Mesenchymal stem cell (in vitro differentiated cells and primary cell): Measurements from ENCODE around the gene MTA3.

Experiments
- DNase-seq: peaks from one replicate; pipeline ENCODE4 v3.0.0-alpha.2; 2013
- H2AFZ ChIP-seq: one replicate; pipeline ENCODE4 v1.6.1; 2013; ENCODE audit warnings: low read depth, mild to moderate bottlenecking, control low read depth, inconsistent platforms, low read length, moderate library complexity
- H2AK5ac ChIP-seq: 2 replicates; pipeline ENCODE4 v1.6.1; 2013; ENCODE audit warnings: low read length, moderate library complexity, mild to moderate bottlenecking, inconsistent platforms; ENCODE audit not compliant: severe bottlenecking
- H2BK120ac ChIP-seq: one replicate; pipeline ENCODE4 v1.6.1; 2013; ENCODE audit warnings: low read depth, mild to moderate bottlenecking, inconsistent platforms, low read length, moderate library complexity
- H2BK12ac ChIP-seq, 2 experiments: one replicate each; pipeline ENCODE4 v1.6.1; 2013; ENCODE audit warnings: inconsistent platforms in 2 of 2, low read length in 2 of 2, mild to moderate bottlenecking in 2 of 2, moderate library complexity in 2 of 2, control low read depth in 1 of 2
- H2BK15ac ChIP-seq: one replicate; pipeline ENCODE4 v1.6.1; 2013; ENCODE audit warnings: mild to moderate bottlenecking, low read depth, inconsistent platforms; ENCODE audit not compliant: poor library complexity, severe bottlenecking
- H2BK5ac ChIP-seq: 2 replicates; pipeline ENCODE4 v1.6.1; 2013; ENCODE audit warnings: low read depth, mild to moderate bottlenecking, low read length, control low read depth, inconsistent platforms; ENCODE audit not compliant: poor library complexity, severe bottlenecking
- H3K14ac ChIP-seq, 2 experiments: one replicate each; pipeline ENCODE4 v1.6.1; 2013; ENCODE audit warnings: inconsistent platforms in 2 of 2, low read length in 2 of 2, control low read depth in 1 of 2, mild to moderate bottlenecking in 1 of 2, moderate library complexity in 1 of 2
- H3K18ac ChIP-seq, 2 experiments: one replicate each; pipeline ENCODE4 v1.6.1; 2013; ENCODE audit warnings: inconsistent platforms in 2 of 2, low read length in 2 of 2, control low read depth in 1 of 2, low read depth in 1 of 2, mild to moderate bottlenecking in 1 of 2
- H3K23ac ChIP-seq, 2 experiments: one replicate each; pipeline ENCODE4 v1.6.1; 2013; ENCODE audit warnings: inconsistent platforms in 2 of 2, low read length in 2 of 2, mild to moderate bottlenecking in 2 of 2, moderate library complexity in 2 of 2, control low read depth in 1 of 2
- H3K27ac ChIP-seq: 2 replicates; pipeline ENCODE4 v1.5.1; 2013; ENCODE audit warnings: mild to moderate bottlenecking, moderate library complexity, low read length, control low read depth, inconsistent platforms; ENCODE audit not compliant: poor library complexity, severe bottlenecking
- H3K27me3 ChIP-seq, 2 experiments: 2 replicates each; pipeline versions ENCODE4 v1.6.1 to v1.7.0; 2013; ENCODE audit warnings: low read length in 2 of 2, mild to moderate bottlenecking in 2 of 2, moderate library complexity in 2 of 2, control low read depth in 1 of 2, inconsistent platforms in 1 of 2; ENCODE audit not compliant: control insufficient read depth in 1 of 2, insufficient read depth in 1 of 2
- H3K36me3 ChIP-seq, 2 experiments: 2 replicates each; pipeline versions ENCODE4 v1.6.1 to v1.7.0; 2013; ENCODE audit warnings: low read length in 2 of 2, control low read depth in 1 of 2, inconsistent platforms in 1 of 2, low read depth in 1 of 2, mild to moderate bottlenecking in 1 of 2; ENCODE audit not compliant: insufficient read depth in 2 of 2, control insufficient read depth in 1 of 2
- H3K4ac ChIP-seq, 2 experiments: one replicate each; pipeline ENCODE4 v1.6.1; 2013; ENCODE audit warnings: inconsistent platforms in 2 of 2, low read length in 2 of 2, mild to moderate bottlenecking in 2 of 2, moderate library complexity in 2 of 2, control low read depth in 1 of 2, low read depth in 1 of 2
- H3K4me1 ChIP-seq: 2 replicates; pipeline ENCODE4 v1.6.1; 2013; ENCODE audit warnings: low read depth, low read length, control low read depth; ENCODE audit not compliant: control insufficient read depth, insufficient read depth
- H3K4me2 ChIP-seq: 2 replicates; pipeline ENCODE4 v1.6.1; 2013; ENCODE audit warnings: low read length, mild to moderate bottlenecking, inconsistent platforms; ENCODE audit not compliant: poor library complexity, severe bottlenecking
- H3K4me3 ChIP-seq, 2 experiments: 2 replicates each; pipeline versions ENCODE4 v1.5.1 to v1.7.0; 2013; ENCODE audit warnings: low read length in 2 of 2, mild to moderate bottlenecking in 2 of 2, control low read depth in 1 of 2, low read depth in 1 of 2; ENCODE audit not compliant: insufficient read depth in 1 of 2
- H3K79me1 ChIP-seq: replicated peaks from 2 replicates; pipeline ENCODE4 v1.6.1; 2013; ENCODE audit warnings: mild to moderate bottlenecking, control low read depth, low read length, inconsistent platforms; ENCODE audit not compliant: poor library complexity, severe bottlenecking
- H3K9ac ChIP-seq: 2 replicates; pipeline ENCODE4 v1.7.0; 2013; ENCODE audit warnings: mild to moderate bottlenecking, low read length, moderate library complexity
- H3K9me3 ChIP-seq: 2 replicates; pipeline ENCODE4 v1.7.0; 2013; ENCODE audit warnings: mild to moderate bottlenecking, low read length; ENCODE audit not compliant: control insufficient read depth
- H4K8ac ChIP-seq: one replicate; pipeline ENCODE4 v1.6.1; 2013; ENCODE audit warnings: inconsistent platforms, mild to moderate bottlenecking, low read length, moderate library complexity
- H4K91ac ChIP-seq: one replicate; pipeline ENCODE4 v1.6.1; 2013; ENCODE audit warnings: mild to moderate bottlenecking, low read length, inconsistent platforms
- WGBS: methylation state at CpG from one replicate; pipeline ENCODE4 v1.1.7; 2013; ENCODE audit warnings: mixed read lengths; 5-methylcytosine and 5-hydroxymethylcytosine counted together

The MTA3 gene

DNA sequence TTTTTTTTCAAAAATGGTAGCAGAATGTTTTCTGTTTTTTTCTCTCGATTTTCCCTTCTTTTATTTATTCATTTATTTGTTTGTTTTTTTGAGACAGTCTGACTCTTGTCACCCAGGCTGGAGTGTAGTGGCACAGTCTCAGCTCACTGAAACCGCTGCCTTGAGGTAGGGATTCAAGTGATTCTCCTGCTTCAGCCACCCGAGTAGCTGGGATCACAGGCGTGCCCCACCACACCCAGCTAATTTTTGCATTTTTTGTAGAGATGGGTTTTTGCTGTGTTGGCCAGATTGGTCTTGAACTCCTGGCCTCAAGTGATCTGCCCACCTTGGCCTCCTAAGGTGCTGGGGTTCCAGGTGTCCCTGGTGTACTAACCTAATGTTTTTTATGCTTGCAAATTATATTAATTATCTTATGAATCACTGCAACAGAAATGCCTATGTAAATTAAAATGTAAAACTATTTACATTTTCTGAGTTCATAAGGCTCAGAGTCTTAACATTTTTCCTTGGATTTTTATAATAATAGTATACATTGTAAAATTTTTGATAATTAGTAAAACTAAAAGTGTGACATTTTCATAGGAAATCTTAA lies 19.2 kb downstream of the MTA3 start:
- no peak overlapping the region for H4K8ac ChIP-seq
- no peak overlapping the region for H3K18ac ChIP-seq
- no peak overlapping the region for H3K23ac ChIP-seq
- H2BK5ac ChIP-seq, result no peak overlapping the region
- H2AFZ ChIP-seq, result no peak overlapping the region
- H3K27ac ChIP-seq, result no peak overlapping the region
- H3K9me3 ChIP-seq, result no peaks in the 10 kb centered on the region
- H3K4me3 ChIP-seq, result no peak overlapping the region
- no peaks in the 10 kb centered on the region for H3K27me3 ChIP-seq
- H3K36me3 ChIP-seq, result peaks cover 11 to 18% of the 10 kb centered on the region in 2 experiments
- H3K4ac ChIP-seq, result no peak overlapping the region
- 96% methylated on average over 3 of the region's 4 CpGs for WGBS
- no peak overlapping the region for H4K91ac ChIP-seq
- H3K79me1 ChIP-seq, result peaks cover 22% of the 10 kb centered on the region
- H3K14ac ChIP-seq, result no peak overlapping the region
- no peak overlapping the region for H3K9ac ChIP-seq
- DNase-seq, result no peak
- H3K4me1 ChIP-seq, result no peaks in the 10 kb centered on the region
- H2BK12ac ChIP-seq, result no peak overlapping the region
- no peak overlapping the region for H2BK15ac ChIP-seq
- no peak overlapping the region for H2AK5ac ChIP-seq
- no peak overlapping the region for H3K4me2 ChIP-seq
- no peak overlapping the region for H2BK120ac ChIP-seq

GRCh38 chr2:42588121-42588520 lies 19.7 kb downstream of the MTA3 start:
- H3K36me3 ChIP-seq, result peaks cover 6 to 18% of the 10 kb centered on the region in 2 experiments
- H2AFZ ChIP-seq, result no peak overlapping the region
- H4K91ac ChIP-seq, result no peak overlapping the region
- H3K18ac ChIP-seq, result no peak overlapping the region
- no peak overlapping the region for H3K27ac ChIP-seq
- no peak overlapping the region for H3K4ac ChIP-seq
- H3K23ac ChIP-seq, result no peak overlapping the region
- no peak overlapping the region for H2BK12ac ChIP-seq
- no peaks in the 10 kb centered on the region for H3K4me1 ChIP-seq
- no peak for DNase-seq
- no peak overlapping the region for H4K8ac ChIP-seq
- H2BK15ac ChIP-seq, result no peak overlapping the region
- H3K9ac ChIP-seq, result no peak overlapping the region
- no peak overlapping the region for H3K4me2 ChIP-seq
- no peaks in the 10 kb centered on the region for H3K9me3 ChIP-seq
- H2AK5ac ChIP-seq, result no peak overlapping the region
- peaks cover 22% of the 10 kb centered on the region for H3K79me1 ChIP-seq
- H3K14ac ChIP-seq, result no peak overlapping the region
- no peak overlapping the region for H3K4me3 ChIP-seq
- H3K27me3 ChIP-seq, result no peaks in the 10 kb centered on the region
- no peak overlapping the region for H2BK5ac ChIP-seq
- H2BK120ac ChIP-seq, result no peak overlapping the region
- WGBS, result 100% methylated on average over 1 of the region's 1 CpG

DNA sequence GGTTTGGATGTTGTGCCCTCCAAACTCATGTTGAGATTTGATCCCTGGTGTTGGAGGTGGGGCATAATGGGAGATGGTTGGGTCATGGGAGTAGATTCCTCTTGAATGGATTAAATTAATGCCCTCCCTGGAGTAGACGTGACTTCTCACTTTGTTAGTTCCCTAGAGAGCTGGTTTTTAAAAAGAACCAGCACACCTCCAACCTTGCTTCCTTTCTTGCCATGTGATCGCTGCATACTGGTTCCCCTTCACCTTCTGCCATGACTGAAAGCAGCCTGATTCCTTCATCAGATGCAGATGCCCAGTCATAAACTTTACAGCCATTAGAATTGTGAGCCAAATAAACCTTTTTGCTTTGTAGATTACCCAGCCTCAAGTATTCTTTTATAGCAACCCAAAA lies 21.7 kb downstream of the MTA3 start:
- no peak overlapping the region for H3K9ac ChIP-seq
- no peak overlapping the region for H2BK12ac ChIP-seq
- no peak overlapping the region for H3K14ac ChIP-seq
- H2BK5ac ChIP-seq, result no peak overlapping the region
- no peak overlapping the region for H3K4me2 ChIP-seq
- peaks cover 20% of the 10 kb centered on the region for H3K79me1 ChIP-seq
- H3K4me1 ChIP-seq, result no peaks in the 10 kb centered on the region
- no peak overlapping the region for H3K23ac ChIP-seq
- no peak overlapping the region for H4K91ac ChIP-seq
- H3K27ac ChIP-seq, result no peak overlapping the region
- peaks cover 0 to 11% of the 10 kb centered on the region in 2 experiments for H3K36me3 ChIP-seq
- H3K18ac ChIP-seq, result no peak overlapping the region
- H3K27me3 ChIP-seq, result no peaks in the 10 kb centered on the region
- no peak overlapping the region for H2BK120ac ChIP-seq
- H3K9me3 ChIP-seq, result no peaks in the 10 kb centered on the region
- H2AFZ ChIP-seq, result no peak overlapping the region
- no peak for DNase-seq
- H2BK15ac ChIP-seq, result no peak overlapping the region
- H3K4ac ChIP-seq, result no peak overlapping the region
- H4K8ac ChIP-seq, result no peak overlapping the region
- H3K4me3 ChIP-seq, result no peak overlapping the region
- H2AK5ac ChIP-seq, result no peak overlapping the region
- WGBS, result 91% methylated on average over 2 of the region's 2 CpGs

GRCh38 chr2:42593282-42593681 lies 24.9 kb downstream of the MTA3 start:
- Histone ChIP-seq H3K14ac (no peak overlapping the region), H2BK15ac (no peak overlapping the region), H3K4me3 (no peak overlapping the region), H4K8ac (no peak overlapping the region), H2AK5ac (no peak overlapping the region), H2AFZ (no peak overlapping the region), H3K9me3 (no peaks in the 10 kb centered on the region), H3K4me1 (no peaks in the 10 kb centered on the region), H3K4me2 (no peak overlapping the region), H3K27me3 (no peaks in the 10 kb centered on the region), H2BK5ac (no peak overlapping the region), H2BK12ac (no peak overlapping the region), H3K79me1 (peaks cover 16% of the 10 kb centered on the region), H3K18ac (no peak overlapping the region), H3K27ac (no peak overlapping the region), H3K23ac (no peak overlapping the region), H4K91ac (no peak overlapping the region), H3K9ac (no peak overlapping the region), H3K36me3 (no peaks in the 10 kb centered on the region), H2BK120ac (no peak overlapping the region), H3K4ac (no peak overlapping the region)
- WGBS, result 99% methylated on average over 2 of the region's 5 CpGs
- DNase-seq, result no peak
